Measurements from ENCODE around the gene MRPL54.

Gene MRPL54

DNA sequence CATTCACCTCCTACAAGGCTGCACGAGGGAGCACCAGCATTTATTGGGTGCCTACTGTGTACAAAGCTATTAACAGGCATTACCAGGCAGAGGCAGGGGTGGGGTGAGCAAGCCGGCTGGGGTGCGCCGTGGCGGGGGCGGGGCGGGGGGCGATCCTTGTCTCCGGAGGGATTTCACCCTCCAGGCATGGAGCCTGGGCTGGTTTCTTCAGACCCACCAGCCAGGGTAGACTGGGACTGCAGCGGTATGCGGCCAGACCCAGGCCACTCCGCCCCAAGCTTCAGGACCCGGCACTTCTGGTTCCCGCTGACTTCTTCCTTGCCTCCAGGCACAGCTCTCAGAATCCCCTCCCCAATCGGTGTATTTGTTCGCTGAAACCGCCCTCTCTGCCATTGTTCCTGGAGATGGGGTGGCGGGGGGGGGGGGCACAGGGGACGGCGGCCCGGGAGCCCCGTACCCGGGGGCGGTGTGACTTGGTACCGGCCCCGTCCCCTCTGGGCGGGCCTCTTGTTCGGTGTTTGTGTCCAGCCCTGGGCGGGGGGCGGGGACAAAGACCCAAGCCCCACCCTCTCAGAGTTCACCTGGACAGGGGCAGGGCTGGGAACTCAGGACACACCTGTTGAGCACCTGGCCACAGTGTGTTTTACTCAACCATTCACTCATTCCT is 39.9 kb upstream of the MRPL54 start:
- TF ChIP-seq, protein P1, sequence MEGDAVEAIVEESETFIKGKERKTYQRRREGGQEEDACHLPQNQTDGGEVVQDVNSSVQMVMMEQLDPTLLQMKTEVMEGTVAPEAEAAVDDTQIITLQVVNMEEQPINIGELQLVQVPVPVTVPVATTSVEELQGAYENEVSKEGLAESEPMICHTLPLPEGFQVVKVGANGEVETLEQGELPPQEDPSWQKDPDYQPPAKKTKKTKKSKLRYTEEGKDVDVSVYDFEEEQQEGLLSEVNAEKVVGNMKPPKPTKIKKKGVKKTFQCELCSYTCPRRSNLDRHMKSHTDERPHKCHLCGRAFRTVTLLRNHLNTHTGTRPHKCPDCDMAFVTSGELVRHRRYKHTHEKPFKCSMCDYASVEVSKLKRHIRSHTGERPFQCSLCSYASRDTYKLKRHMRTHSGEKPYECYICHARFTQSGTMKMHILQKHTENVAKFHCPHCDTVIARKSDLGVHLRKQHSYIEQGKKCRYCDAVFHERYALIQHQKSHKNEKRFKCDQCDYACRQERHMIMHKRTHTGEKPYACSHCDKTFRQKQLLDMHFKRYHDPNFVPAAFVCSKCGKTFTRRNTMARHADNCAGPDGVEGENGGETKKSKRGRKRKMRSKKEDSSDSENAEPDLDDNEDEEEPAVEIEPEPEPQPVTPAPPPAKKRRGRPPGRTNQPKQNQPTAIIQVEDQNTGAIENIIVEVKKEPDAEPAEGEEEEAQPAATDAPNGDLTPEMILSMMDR (IDR thresholded peaks at IDR 0.05; ENCODE audit: low read depth, low read length), result no peak
- no peak overlapping the region for H3K4me3 ChIP-seq (ENCODE audit: low read depth, low read length)

DNA sequence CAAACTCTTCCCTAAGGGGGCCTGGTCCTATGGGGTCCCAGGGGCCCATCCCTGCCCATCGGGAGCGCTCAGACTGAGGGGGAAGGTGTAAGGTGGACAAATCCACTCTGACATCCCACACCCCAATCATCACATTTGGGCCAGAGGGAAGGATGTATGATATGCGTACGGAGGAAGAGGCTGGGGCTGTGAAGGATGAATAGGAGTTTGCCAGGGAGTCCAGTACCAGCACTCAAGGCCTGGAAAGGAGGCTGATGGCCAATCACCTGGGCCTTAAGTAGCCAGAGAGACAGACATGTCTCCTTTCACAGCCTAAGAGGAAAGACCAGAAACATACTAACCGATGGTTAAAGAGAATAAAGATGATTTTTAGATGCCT is 39.4 kb upstream of the MRPL54 start:
- TF ChIP-seq, protein P1 (IDR thresholded peaks at IDR 0.05; ENCODE audit: low read depth, low read length), result no peak
- H3K4me3 ChIP-seq (ENCODE audit: low read depth, low read length), result no peak overlapping the region

- TF ChIP-seq, protein P1 (IDR thresholded peaks at IDR 0.05; ENCODE audit: low read depth, low read length), result no peak
Measured at GRCh38 chr19:3723883-3724282, 38.6 kb upstream of the MRPL54 start.

GRCh38 chr19:3725121-3725520 is 37.4 kb upstream of the MRPL54 start:
- no peak overlapping the region for H3K4me3 ChIP-seq (ENCODE audit: low read depth, low read length)
- TF ChIP-seq, protein P1 (IDR thresholded peaks at IDR 0.05; ENCODE audit: low read depth, low read length), result no peak

More at GRCh38 chr19:3723883-3724282, 38.6 kb upstream of the MRPL54 start:
- no peak overlapping the region for H3K4me3 ChIP-seq (ENCODE audit: low read depth, low read length)

DNA sequence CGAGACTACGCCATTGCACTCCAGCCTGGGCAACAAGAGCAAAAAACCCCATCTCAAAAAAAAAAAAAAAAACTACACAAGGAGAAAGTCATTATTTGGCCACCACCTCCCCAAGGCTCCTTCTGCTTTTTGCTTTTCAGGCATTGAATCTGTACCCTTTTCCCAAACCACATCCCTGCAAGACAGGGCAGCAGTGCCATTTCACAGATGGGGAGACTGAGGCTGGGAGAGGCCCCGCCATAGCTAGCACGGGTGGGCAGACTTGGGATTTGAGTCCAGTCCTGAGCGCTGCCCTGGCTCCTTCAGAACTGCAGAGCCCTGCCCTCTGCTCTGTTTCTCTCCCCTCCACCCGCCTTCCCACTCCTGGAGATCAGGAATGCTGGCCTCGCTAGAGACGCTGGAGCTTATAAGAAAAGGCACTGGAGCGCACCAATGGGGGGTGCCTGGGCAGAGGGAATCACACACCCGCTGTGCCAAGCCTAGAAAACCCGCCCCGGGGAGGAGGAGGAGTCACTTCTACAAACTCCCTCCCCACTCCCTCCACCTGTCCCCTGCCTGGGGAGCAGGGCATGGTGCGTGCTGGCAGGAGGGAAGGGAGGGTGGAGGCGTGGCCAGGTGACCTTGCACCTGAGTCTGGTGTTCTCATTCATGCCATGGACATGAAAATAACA is 36.7 kb upstream of the MRPL54 start:
- TF ChIP-seq, protein P1 (IDR thresholded peaks at IDR 0.05; ENCODE audit: low read depth, low read length), result no peak
- H3K4me3 ChIP-seq (ENCODE audit: low read depth, low read length), result no peak overlapping the region

DNA sequence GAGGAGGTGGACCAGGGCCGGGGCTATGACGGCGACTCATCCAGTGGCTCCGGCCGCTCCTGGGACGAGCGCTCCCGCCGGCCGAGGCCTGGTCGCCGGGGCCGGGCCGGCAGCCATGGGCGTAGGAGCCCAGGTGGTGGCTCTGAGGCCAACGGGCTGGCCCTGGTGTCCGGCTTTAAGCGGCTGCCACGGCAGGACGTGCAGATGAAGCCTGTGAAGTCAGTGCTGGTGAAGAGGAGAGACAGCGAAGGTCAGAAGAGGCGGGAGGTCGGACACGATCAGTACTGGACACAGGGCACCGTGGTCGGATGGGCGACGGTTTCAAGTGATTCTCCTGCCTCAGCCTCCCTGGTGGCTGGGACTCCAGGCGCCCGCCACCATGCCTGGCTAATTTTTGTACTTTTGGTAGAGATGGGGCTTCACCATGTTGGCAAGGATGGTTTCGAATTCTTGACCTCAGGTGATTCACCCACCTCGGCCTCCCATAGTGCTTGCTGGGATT is 32.0 kb upstream of the MRPL54 start:
- H3K4me3 ChIP-seq (ENCODE audit: low read depth, low read length), result no peak overlapping the region
- TF ChIP-seq, protein P1 (IDR thresholded peaks at IDR 0.05; ENCODE audit: low read depth, low read length), result no peak

DNA sequence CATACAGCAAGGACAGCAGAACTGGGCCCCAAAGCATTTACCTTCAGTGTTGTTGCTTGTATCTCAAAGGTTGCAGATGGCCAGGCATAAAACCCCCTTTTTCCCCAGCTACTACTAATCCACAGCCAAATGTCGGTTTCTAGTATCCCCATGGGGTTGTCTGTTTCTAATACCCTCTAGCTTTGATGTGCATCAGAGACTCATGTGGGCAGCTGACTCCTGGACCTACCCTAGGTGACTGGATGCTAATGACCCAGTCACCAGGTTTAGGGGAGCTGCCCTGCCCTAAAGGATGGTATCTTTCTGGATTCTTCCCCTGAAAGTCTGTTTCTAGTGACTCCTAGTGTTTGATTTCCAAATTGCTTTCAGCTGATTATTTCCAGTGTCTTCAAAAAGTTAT is 30.4 kb upstream of the MRPL54 start:
- TF ChIP-seq, protein P1 (IDR thresholded peaks at IDR 0.05; ENCODE audit: low read depth, low read length), result no peak
- no peak overlapping the region for H3K4me3 ChIP-seq (ENCODE audit: low read depth, low read length)

Measured in WI38 (cell line).